ENCODE measurements around the gene MTFP1. TPM values are rescaled to one million over a fixed set of nuclear protein-coding genes. Genes with fewer than 3 reads are reported as not detected.

The MTFP1 gene
- total RNA-seq, 2 experiments from 2014 or later = 37.2 to 38.0 TPM

DNA sequence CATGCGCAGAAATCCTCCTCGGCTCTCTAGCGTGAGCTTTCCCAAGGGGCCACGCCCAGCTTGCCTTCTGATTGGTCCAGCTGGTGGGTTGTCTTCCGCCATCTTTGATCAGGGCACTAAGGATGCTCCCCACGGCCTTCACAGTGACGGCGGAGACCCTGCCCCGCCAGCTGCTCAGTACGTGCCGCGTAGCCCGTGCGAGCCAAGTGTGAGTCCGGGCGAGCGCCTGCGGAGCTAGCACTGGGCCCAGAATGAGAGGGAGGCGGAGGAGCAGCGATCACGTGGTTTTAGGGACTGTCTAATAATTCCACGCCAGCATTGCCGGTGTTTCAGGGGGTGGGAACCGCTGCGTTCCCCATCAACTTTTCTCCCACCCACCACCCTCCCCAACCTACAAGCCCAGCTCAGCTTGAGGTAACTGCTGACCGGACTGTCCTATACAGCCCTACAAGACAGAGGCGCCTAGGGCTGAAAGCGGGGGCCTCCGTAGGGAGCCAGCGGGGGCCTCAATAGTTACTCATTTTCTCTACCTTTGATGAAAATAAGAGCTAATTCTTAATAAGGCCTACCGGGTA lies 1.5 kb upstream of the MTFP1 start:
- CTCF ChIA-PET = interaction anchor here (0.9 to 6.1 kb wide), 10 partner anchors 10 to 211 kb away, joined by 3 to 63 read pairs (median 6); partner anchors contain the start of genes CASTOR1, SEC14L2 and SLC35E4
- H3K27me3 ChIP-seq (ENCODE audit: control insufficient read depth in 1 of 2, insufficient read depth in 2 of 2, low read length in 2 of 2) = no peaks in the 10 kb centered on the region
- Mint-ChIP-seq H3K27me3 (no peaks in the 10 kb centered on the region), H3K27ac (peak overlapping the region; percentile 98), H3K9me3 (no peaks in the 10 kb centered on the region), H3K4me3 (peak overlapping the region; percentile 99), H3K36me3 (ENCODE audit: low read depth) (peaks cover 64% of the 10 kb centered on the region), H3K4me1 (ENCODE audit: low read depth) (peaks cover 55% of the 10 kb centered on the region)
- TF ChIP-seq, protein P1, sequence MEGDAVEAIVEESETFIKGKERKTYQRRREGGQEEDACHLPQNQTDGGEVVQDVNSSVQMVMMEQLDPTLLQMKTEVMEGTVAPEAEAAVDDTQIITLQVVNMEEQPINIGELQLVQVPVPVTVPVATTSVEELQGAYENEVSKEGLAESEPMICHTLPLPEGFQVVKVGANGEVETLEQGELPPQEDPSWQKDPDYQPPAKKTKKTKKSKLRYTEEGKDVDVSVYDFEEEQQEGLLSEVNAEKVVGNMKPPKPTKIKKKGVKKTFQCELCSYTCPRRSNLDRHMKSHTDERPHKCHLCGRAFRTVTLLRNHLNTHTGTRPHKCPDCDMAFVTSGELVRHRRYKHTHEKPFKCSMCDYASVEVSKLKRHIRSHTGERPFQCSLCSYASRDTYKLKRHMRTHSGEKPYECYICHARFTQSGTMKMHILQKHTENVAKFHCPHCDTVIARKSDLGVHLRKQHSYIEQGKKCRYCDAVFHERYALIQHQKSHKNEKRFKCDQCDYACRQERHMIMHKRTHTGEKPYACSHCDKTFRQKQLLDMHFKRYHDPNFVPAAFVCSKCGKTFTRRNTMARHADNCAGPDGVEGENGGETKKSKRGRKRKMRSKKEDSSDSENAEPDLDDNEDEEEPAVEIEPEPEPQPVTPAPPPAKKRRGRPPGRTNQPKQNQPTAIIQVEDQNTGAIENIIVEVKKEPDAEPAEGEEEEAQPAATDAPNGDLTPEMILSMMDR (IDR thresholded peaks at IDR 0.05) = no peak
- ATAC-seq (ENCODE audit: poor library complexity) = peak; percentile 84
- POLR2A ChIA-PET = interaction anchor here (0.8 to 6.0 kb wide), 32 partner anchors 11 to 1156 kb away, joined by 3 to 112 read pairs (median 5); partner anchors contain the start of genes ASCC2, CASTOR1, CCDC157 and EWSR1
- H3K4me1 ChIP-seq (ENCODE audit: insufficient read depth, low read length) = peaks cover 53% of the 10 kb centered on the region
- DNase-seq = peak; percentile 94 to 100 (median 98)
- no peaks in the 10 kb centered on the region for H3K9me3 ChIP-seq (ENCODE audit: control insufficient read depth in 1 of 2, insufficient read depth in 1 of 2, low read length in 2 of 2)
- peaks cover 10% of the 10 kb centered on the region for H3K36me3 ChIP-seq (ENCODE audit: insufficient read depth, low read length)
- intact Hi-C loops (cut with DNase I, micrococcal nuclease) = loop anchor here (1.0 to 10.0 kb wide), 7 partner anchors 27 to 1157 kb away; partner anchors contain the start of genes ASCC2 (in 1 of the 2), PES1 (in 1 of the 2), RHBDD3 (in 1 of the 2) and SEC14L2 (in 1 of the 2)
- peak overlapping the region; percentile 86 to 87 for H3K27ac ChIP-seq (ENCODE audit: low read depth in 1 of 2, low read length in 2 of 2)
- H3K4me3 ChIP-seq (ENCODE audit: low read length) = peak overlapping the region; percentile 74

DNA sequence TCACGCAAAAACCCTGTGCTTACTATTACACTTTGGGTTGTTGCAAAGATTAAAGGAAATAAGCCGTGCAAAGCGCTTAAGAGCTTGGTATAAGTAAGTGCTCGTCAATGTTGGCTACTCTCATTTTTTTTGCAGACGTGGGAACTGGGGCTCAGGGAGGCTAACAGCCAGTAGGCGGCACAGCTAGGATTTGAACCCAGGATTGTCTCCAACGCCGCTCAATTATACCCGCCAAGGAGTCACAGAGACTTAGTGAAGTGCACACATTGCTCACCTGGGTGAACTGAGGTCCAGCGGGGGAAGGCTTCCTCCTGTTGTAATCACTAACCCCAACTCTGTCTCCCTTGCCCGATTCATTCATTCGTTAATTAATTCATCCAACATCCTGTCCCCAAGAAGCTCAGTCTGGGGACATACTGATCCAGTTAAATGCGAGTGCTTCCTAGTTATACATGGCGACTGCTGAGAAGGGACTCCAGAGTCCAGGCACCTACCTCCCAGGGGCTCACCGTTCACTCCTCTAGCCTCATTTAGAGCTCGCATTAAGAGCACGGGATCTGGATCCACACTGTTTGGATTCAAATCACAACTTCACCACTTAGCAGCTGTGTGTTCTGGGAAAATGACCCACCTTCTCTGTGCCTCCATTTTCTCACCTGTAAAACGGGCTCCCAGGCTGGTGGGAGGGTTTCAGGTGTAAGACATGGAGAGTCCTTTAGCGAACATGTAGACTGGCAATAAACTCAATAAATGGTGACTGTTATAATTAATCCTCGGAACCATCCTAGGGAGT lies 838 bp upstream of the MTFP1 start:
- ATAC-seq (ENCODE audit: poor library complexity) (peak; percentile 3), DNase-seq (peak in 4 of 14 experiments; percentile 8 to 67 (median 32))
- intact Hi-C loops (cut with DNase I, micrococcal nuclease) = loop anchor here (1.0 to 10.0 kb wide), 10 partner anchors 28 to 1158 kb away; partner anchors contain the start of genes ASCC2 (in 1 of the 2), CASTOR1 (in 1 of the 2), PES1 (in 1 of the 2) and RHBDD3 (in 1 of the 2)
- Mint-ChIP-seq H3K9me3 (no peaks in the 10 kb centered on the region), H3K36me3 (ENCODE audit: low read depth) (peaks cover 58% of the 10 kb centered on the region), H3K27me3 (no peaks in the 10 kb centered on the region), H3K4me3 (peak overlapping the region; percentile 99), H3K4me1 (ENCODE audit: low read depth) (peaks cover 55% of the 10 kb centered on the region), H3K27ac (peak overlapping the region; percentile 98)
- ChIA-PET CTCF (interaction anchor here (0.9 to 6.1 kb wide), 10 partner anchors 10 to 210 kb away, joined by 3 to 63 read pairs (median 6); partner anchors contain the start of genes CASTOR1, SEC14L2 and SLC35E4), POLR2A (interaction anchor here (0.8 to 6.0 kb wide), 28 partner anchors 10 to 1156 kb away, joined by 3 to 112 read pairs (median 6); partner anchors contain the start of genes ASCC2, CASTOR1, CCDC157 and EWSR1)
- Histone ChIP-seq H3K4me1 (ENCODE audit: insufficient read depth, low read length) (peaks cover 53% of the 10 kb centered on the region), H3K36me3 (ENCODE audit: insufficient read depth, low read length) (peaks cover 14% of the 10 kb centered on the region), H3K27me3 (ENCODE audit: control insufficient read depth in 1 of 2, insufficient read depth in 2 of 2, low read length in 2 of 2) (no peaks in the 10 kb centered on the region), H3K27ac (ENCODE audit: low read depth in 1 of 2, low read length in 2 of 2) (peak overlapping the region; percentile 70 to 86), H3K4me3 (ENCODE audit: low read length) (peak overlapping the region; percentile 74), H3K9me3 (ENCODE audit: control insufficient read depth in 1 of 2, insufficient read depth in 1 of 2, low read length in 2 of 2) (no peaks in the 10 kb centered on the region)
- TF ChIP-seq, protein P1 (IDR thresholded peaks at IDR 0.05) = no peak

DNA sequence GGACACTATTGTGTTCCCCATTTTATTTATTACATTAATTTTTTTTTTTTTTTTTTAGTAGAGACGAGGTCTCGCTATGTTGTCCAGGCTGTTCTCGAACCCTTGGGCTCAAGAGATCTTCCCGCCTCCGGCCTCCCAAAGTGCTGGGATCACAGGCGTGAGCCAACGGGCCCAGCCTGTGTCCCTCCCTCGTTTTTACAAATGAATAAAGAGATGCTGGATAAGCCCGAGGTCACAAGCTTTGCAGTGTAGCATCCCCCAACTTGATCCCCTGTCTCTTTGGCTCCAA lies 297 bp upstream of the MTFP1 start:
- ChIA-PET CTCF (interaction anchor here (1.5 to 6.1 kb wide), 6 partner anchors 11 to 137 kb away, joined by 3 to 63 read pairs (median 9); partner anchors contain the start of genes RNF215 and SEC14L2), POLR2A (interaction anchor here (3.2 to 6.0 kb wide), 5 partner anchors 10 to 137 kb away, joined by 27 to 112 read pairs (median 76); partner anchors contain the start of genes CASTOR1 and SEC14L2)
- Mint-ChIP-seq H3K27me3 (no peaks in the 10 kb centered on the region), H3K36me3 (ENCODE audit: low read depth) (peaks cover 54% of the 10 kb centered on the region), H3K9me3 (no peaks in the 10 kb centered on the region), H3K27ac (peak overlapping the region; percentile 98), H3K4me3 (peak overlapping the region; percentile 93), H3K4me1 (ENCODE audit: low read depth) (peaks cover 55% of the 10 kb centered on the region)
- no peaks in the 10 kb centered on the region for H3K27me3 ChIP-seq (ENCODE audit: control insufficient read depth in 1 of 2, insufficient read depth in 2 of 2, low read length in 2 of 2)
- H3K4me3 ChIP-seq (ENCODE audit: low read length) = peak overlapping the region; percentile 74
- TF ChIP-seq, protein P1 (IDR thresholded peaks at IDR 0.05) = no peak
- ATAC-seq (ENCODE audit: poor library complexity) (no peak), DNase-seq (no peak)
- H3K9me3 ChIP-seq (ENCODE audit: control insufficient read depth in 1 of 2, insufficient read depth in 1 of 2, low read length in 2 of 2) = no peaks in the 10 kb centered on the region
- H3K27ac ChIP-seq (ENCODE audit: low read depth in 1 of 2, low read length in 2 of 2) = peak overlapping the region; percentile 61 to 74
- peaks cover 14% of the 10 kb centered on the region for H3K36me3 ChIP-seq (ENCODE audit: insufficient read depth, low read length)
- intact Hi-C loops (cut with DNase I, micrococcal nuclease) = loop anchor here (1.0 to 10.0 kb wide), 7 partner anchors 28 to 1158 kb away; partner anchors contain the start of genes ASCC2 (in 1 of the 2), CASTOR1 (in 1 of the 2), RHBDD3 (in 1 of the 2) and SEC14L2 (in 1 of the 2)
- peaks cover 53% of the 10 kb centered on the region for H3K4me1 ChIP-seq (ENCODE audit: insufficient read depth, low read length)

Measured in CD4-positive, alpha-beta T cell (primary cell).